Vagina (tissue), 2 donors: ENCODE data around the gene C3orf33. TPM values are rescaled to one million over a fixed set of nuclear protein-coding genes. Genes with fewer than 3 reads are reported as not detected.

Experiments
- DNase-seq, 2 donors: peaks; one replicate each; pipeline ENCODE4 v3.0.0-alpha.2; 2017; ENCODE audit errors: extremely low spot score in 2 of 2
- H3K27ac ChIP-seq: fragments of 200-600 bp; sonication (generic); one replicate; pipeline ENCODE4 v1.5.1; 2019
- H3K27me3 ChIP-seq: fragments of 200-600 bp; sonication (generic); one replicate; pipeline ENCODE4 v1.5.1; 2019
- H3K36me3 ChIP-seq, 2 donors: fragments of 200-600 bp; sonication (generic); one replicate each; pipeline ENCODE4 v1.5.1; 2017 to 2019
- H3K4me1 ChIP-seq: fragments of 200-600 bp; sonication (generic); one replicate; pipeline ENCODE4 v1.5.1; 2019
- H3K4me3 ChIP-seq, 2 donors: fragments of 200-600 bp; sonication (generic); 1 replicate in 1 of 2; 2 replicates in 1 of 2; pipeline ENCODE4 v1.5.1; 2016 to 2019
- H3K9me3 ChIP-seq: fragments of 200-600 bp; sonication (generic); one replicate; pipeline ENCODE4 v1.5.1; 2019
- CTCF ChIP-seq, 3 experiments: fragments of 450-650 bp in 2 of 3; fragments of 200-600 bp in 1 of 3; sonication (generic) in 1 of 3; IDR thresholded peaks; one replicate each; pipeline ENCODE4 v1.5.1; 2017 to 2019; ENCODE audit warnings: antibody characterized with exemption in 3 of 3, mild to moderate bottlenecking in 2 of 3, moderate library complexity in 2 of 3
- POLR2A ChIP-seq, 2 donors: fragments of 450-650 bp; IDR thresholded peaks; one replicate each; pipeline ENCODE4 v1.6.1; 2017; ENCODE audit warnings: antibody characterized with exemption in 2 of 2, mild to moderate bottlenecking in 2 of 2, moderate library complexity in 2 of 2
- POLR2AphosphoS5 ChIP-seq, 2 donors: sonication (generic); formaldehyde crosslinking; IDR thresholded peaks; one replicate each; pipeline ENCODE4 v1.9.0; 2017; ENCODE audit warnings: antibody characterized with exemption in 2 of 2, mild to moderate bottlenecking in 2 of 2, low read depth in 1 of 2; ENCODE audit not compliant: insufficient read depth in 1 of 2
- intact Hi-C: fragments of 100-400 bp; cut with DNase I; formaldehyde crosslinking; loops from one replicate; pipeline ENCODE4 v1.15.1; 2023
- total RNA-seq: library from RNA; depleted of rRNA; stranded (reverse); fragments of >200 nt; gene quantifications from one replicate; pipeline ENCODE4 v1.2.3, GENCODE V29; 2016

C3orf33 gene
- total RNA-seq, 1 donor from 2014 or later = 1.7 TPM

GRCh38 chr3:155753038-155753639, 52.9 kb downstream of the C3orf33 start:
- DNase-seq = no peak
- Histone ChIP-seq H3K9me3 (no peaks in the 10 kb centered on the region), H3K4me1 (no peaks in the 10 kb centered on the region), H3K36me3 (no peaks in the 10 kb centered on the region), H3K27me3 (no peaks in the 10 kb centered on the region), H3K27ac (no peak overlapping the region), H3K4me3 (no peak overlapping the region)
- intact Hi-C loops = no loop called here
- TF ChIP-seq CTCF (IDR thresholded peaks at IDR 0.05) (no peak), POLR2AphosphoS5 (IDR thresholded peaks at IDR 0.05; ENCODE audit: insufficient read depth in 1 of 2, low read depth in 1 of 2) (no peak), POLR2A (IDR thresholded peaks at IDR 0.05) (no peak)

GRCh38 chr3:155748611-155749365, 57.3 kb downstream of the C3orf33 start:
- intact Hi-C loops = no loop called here

GRCh38 chr3:155747946-155748290, 58.2 kb downstream of the C3orf33 start:
- no peak overlapping the region for H3K27ac ChIP-seq
- intact Hi-C loops = no loop called here
- TF ChIP-seq POLR2A (IDR thresholded peaks at IDR 0.05) = no peak
- no peak for TF ChIP-seq CTCF (IDR thresholded peaks at IDR 0.05)
- TF ChIP-seq POLR2AphosphoS5 (IDR thresholded peaks at IDR 0.05; ENCODE audit: insufficient read depth in 1 of 2, low read depth in 1 of 2) = no peak

More at GRCh38 chr3:155748611-155749365, 57.3 kb downstream of the C3orf33 start:
- H3K4me1 ChIP-seq = peaks cover 9% of the 10 kb centered on the region
- no peaks in the 10 kb centered on the region for H3K36me3 ChIP-seq
- TF ChIP-seq CTCF (IDR thresholded peaks at IDR 0.05) (no peak), POLR2A (IDR thresholded peaks at IDR 0.05) (no peak), POLR2AphosphoS5 (IDR thresholded peaks at IDR 0.05; ENCODE audit: insufficient read depth in 1 of 2, low read depth in 1 of 2) (no peak)
- DNase-seq = no peak
- H3K9me3 ChIP-seq = no peaks in the 10 kb centered on the region
- no peak overlapping the region for H3K4me3 ChIP-seq
- H3K27me3 ChIP-seq = no peaks in the 10 kb centered on the region
- H3K27ac ChIP-seq = no peak overlapping the region

GRCh38 chr3:155747286-155747945, 58.7 kb downstream of the C3orf33 start:
- Histone ChIP-seq H3K27ac (no peak overlapping the region), H3K4me1 (peaks cover 16% of the 10 kb centered on the region), H3K36me3 (no peaks in the 10 kb centered on the region), H3K4me3 (no peak overlapping the region), H3K27me3 (no peaks in the 10 kb centered on the region), H3K9me3 (no peaks in the 10 kb centered on the region)
- intact Hi-C loops = no loop called here
- TF ChIP-seq POLR2A (IDR thresholded peaks at IDR 0.05) = no peak
- no peak for TF ChIP-seq POLR2AphosphoS5 (IDR thresholded peaks at IDR 0.05; ENCODE audit: insufficient read depth in 1 of 2, low read depth in 1 of 2)
- TF ChIP-seq CTCF (IDR thresholded peaks at IDR 0.05) = no peak
- no peak for DNase-seq

More at GRCh38 chr3:155747946-155748290, 58.2 kb downstream of the C3orf33 start:
- no peak for DNase-seq
- Histone ChIP-seq H3K36me3 (no peaks in the 10 kb centered on the region), H3K4me1 (peaks cover 16% of the 10 kb centered on the region), H3K27me3 (no peaks in the 10 kb centered on the region), H3K9me3 (no peaks in the 10 kb centered on the region), H3K4me3 (no peak overlapping the region)
